ENCODE data around the gene BIK.

BIK gene

GRCh38 chr22:43159484-43160178 is 49.1 kb downstream of the BIK start:
- peaks cover 9% of the 10 kb centered on the region for H3K36me3 ChIP-seq (ENCODE audit: control insufficient read depth, insufficient read depth, low read length)
- peak overlapping the region; percentile 31 for H3K9ac ChIP-seq (ENCODE audit: low read length)
- H3K4me1 ChIP-seq (ENCODE audit: control insufficient read depth, insufficient read depth, low read length) = peaks cover 88% of the 10 kb centered on the region
- H3K9me3 ChIP-seq (ENCODE audit: control insufficient read depth, low read length) = no peaks in the 10 kb centered on the region
- no peaks in the 10 kb centered on the region for H3K27me3 ChIP-seq (ENCODE audit: control insufficient read depth, insufficient read depth, low read length)
- H3K4me3 ChIP-seq (ENCODE audit: low read length) = no peak overlapping the region

- Histone ChIP-seq H3K9me3 (ENCODE audit: control insufficient read depth, low read length) (no peaks in the 10 kb centered on the region), H3K27me3 (ENCODE audit: control insufficient read depth, insufficient read depth, low read length) (no peaks in the 10 kb centered on the region), H3K9ac (ENCODE audit: low read length) (peak overlapping the region; percentile 16), H3K36me3 (ENCODE audit: control insufficient read depth, insufficient read depth, low read length) (peaks cover 9% of the 10 kb centered on the region), H3K4me3 (ENCODE audit: low read length) (no peak overlapping the region), H3K4me1 (ENCODE audit: control insufficient read depth, insufficient read depth, low read length) (peaks cover 79% of the 10 kb centered on the region)
These were observed 50.1 kb downstream of the BIK start for GRCh38 chr22:43160497-43161126.

GRCh38 chr22:43162412-43163150 is 52.0 kb downstream of the BIK start:
- Histone ChIP-seq H3K36me3 (ENCODE audit: control insufficient read depth, insufficient read depth, low read length) (peaks cover 10% of the 10 kb centered on the region), H3K9ac (ENCODE audit: low read length) (no peak overlapping the region), H3K4me3 (ENCODE audit: low read length) (no peak overlapping the region), H3K27me3 (ENCODE audit: control insufficient read depth, insufficient read depth, low read length) (no peaks in the 10 kb centered on the region), H3K9me3 (ENCODE audit: control insufficient read depth, low read length) (no peaks in the 10 kb centered on the region), H3K4me1 (ENCODE audit: control insufficient read depth, insufficient read depth, low read length) (peaks cover 60% of the 10 kb centered on the region)

GRCh38 chr22:43163241-43163795 is 52.8 kb downstream of the BIK start:
- peaks cover 16% of the 10 kb centered on the region for H3K36me3 ChIP-seq (ENCODE audit: control insufficient read depth, insufficient read depth, low read length)
- H3K4me3 ChIP-seq (ENCODE audit: low read length) = no peak overlapping the region
- no peaks in the 10 kb centered on the region for H3K27me3 ChIP-seq (ENCODE audit: control insufficient read depth, insufficient read depth, low read length)
- H3K9me3 ChIP-seq (ENCODE audit: control insufficient read depth, low read length) = no peaks in the 10 kb centered on the region
- H3K4me1 ChIP-seq (ENCODE audit: control insufficient read depth, insufficient read depth, low read length) = peaks cover 55% of the 10 kb centered on the region
- peak overlapping the region; percentile 61 for H3K9ac ChIP-seq (ENCODE audit: low read length)

- Histone ChIP-seq H3K4me1 (ENCODE audit: control insufficient read depth, insufficient read depth, low read length) (peaks cover 53% of the 10 kb centered on the region), H3K36me3 (ENCODE audit: control insufficient read depth, insufficient read depth, low read length) (peaks cover 23% of the 10 kb centered on the region), H3K9me3 (ENCODE audit: control insufficient read depth, low read length) (no peaks in the 10 kb centered on the region), H3K4me3 (ENCODE audit: low read length) (no peak overlapping the region), H3K27me3 (ENCODE audit: control insufficient read depth, insufficient read depth, low read length) (no peaks in the 10 kb centered on the region), H3K9ac (ENCODE audit: low read length) (no peak overlapping the region)
These were observed 54.1 kb downstream of the BIK start for GRCh38 chr22:43164636-43165035.

- no peaks in the 10 kb centered on the region for H3K9me3 ChIP-seq (ENCODE audit: control insufficient read depth, low read length)
- peaks cover 26% of the 10 kb centered on the region for H3K36me3 ChIP-seq (ENCODE audit: control insufficient read depth, insufficient read depth, low read length)
- peaks cover 54% of the 10 kb centered on the region for H3K4me1 ChIP-seq (ENCODE audit: control insufficient read depth, insufficient read depth, low read length)
- no peak overlapping the region for H3K9ac ChIP-seq (ENCODE audit: low read length)
- H3K27me3 ChIP-seq (ENCODE audit: control insufficient read depth, insufficient read depth, low read length) = no peaks in the 10 kb centered on the region
- no peak overlapping the region for H3K4me3 ChIP-seq (ENCODE audit: low read length)
These were observed 55.8 kb downstream of the BIK start for GRCh38 chr22:43166132-43166930.

- Histone ChIP-seq H3K27me3 (ENCODE audit: control insufficient read depth, insufficient read depth, low read length) (no peaks in the 10 kb centered on the region), H3K9me3 (ENCODE audit: control insufficient read depth, low read length) (no peaks in the 10 kb centered on the region), H3K4me3 (ENCODE audit: low read length) (no peak overlapping the region), H3K9ac (ENCODE audit: low read length) (no peak overlapping the region), H3K4me1 (ENCODE audit: control insufficient read depth, insufficient read depth, low read length) (peaks cover 61% of the 10 kb centered on the region), H3K36me3 (ENCODE audit: control insufficient read depth, insufficient read depth, low read length) (peaks cover 26% of the 10 kb centered on the region)
These were observed 56.5 kb downstream of the BIK start for GRCh38 chr22:43167001-43167589.

- peak overlapping the region; percentile 34 for H3K9ac ChIP-seq (ENCODE audit: low read length)
- no peak overlapping the region for H3K4me3 ChIP-seq (ENCODE audit: low read length)
- no peaks in the 10 kb centered on the region for H3K9me3 ChIP-seq (ENCODE audit: control insufficient read depth, low read length)
- peaks cover 22% of the 10 kb centered on the region for H3K36me3 ChIP-seq (ENCODE audit: control insufficient read depth, insufficient read depth, low read length)
- no peaks in the 10 kb centered on the region for H3K27me3 ChIP-seq (ENCODE audit: control insufficient read depth, insufficient read depth, low read length)
- peaks cover 50% of the 10 kb centered on the region for H3K4me1 ChIP-seq (ENCODE audit: control insufficient read depth, insufficient read depth, low read length)
These were observed 58.1 kb downstream of the BIK start for GRCh38 chr22:43168471-43169309.

- peaks cover 44% of the 10 kb centered on the region for H3K4me1 ChIP-seq (ENCODE audit: control insufficient read depth, insufficient read depth, low read length)
- no peaks in the 10 kb centered on the region for H3K9me3 ChIP-seq (ENCODE audit: control insufficient read depth, low read length)
- no peak overlapping the region for H3K4me3 ChIP-seq (ENCODE audit: low read length)
- no peaks in the 10 kb centered on the region for H3K27me3 ChIP-seq (ENCODE audit: control insufficient read depth, insufficient read depth, low read length)
- H3K9ac ChIP-seq (ENCODE audit: low read length) = peak overlapping the region; percentile 47
- H3K36me3 ChIP-seq (ENCODE audit: control insufficient read depth, insufficient read depth, low read length) = peaks cover 22% of the 10 kb centered on the region
These were observed 59.0 kb downstream of the BIK start for GRCh38 chr22:43169310-43170130.

- no peaks in the 10 kb centered on the region for H3K27me3 ChIP-seq (ENCODE audit: control insufficient read depth, insufficient read depth, low read length)
- peak overlapping the region; percentile 47 for H3K9ac ChIP-seq (ENCODE audit: low read length)
- peaks cover 22% of the 10 kb centered on the region for H3K36me3 ChIP-seq (ENCODE audit: control insufficient read depth, insufficient read depth, low read length)
- no peak overlapping the region for H3K4me3 ChIP-seq (ENCODE audit: low read length)
- no peaks in the 10 kb centered on the region for H3K9me3 ChIP-seq (ENCODE audit: control insufficient read depth, low read length)
- H3K4me1 ChIP-seq (ENCODE audit: control insufficient read depth, insufficient read depth, low read length) = peaks cover 48% of the 10 kb centered on the region
These were observed 59.6 kb downstream of the BIK start for GRCh38 chr22:43170131-43170480.
